GM21528 (cell line): Measurements from ENCODE around the gene CREB3L2.
"Not testable (repeated sequence)": the region's sequence is repeated elsewhere in the genome, so short reads cannot be mapped to it uniquely, and the experiment has no call there.

ENCODE experiments used
- ATAC-seq: cut with Tn5 transposase; IDR thresholded peaks from one replicate; pipeline ENCODE4 v1.9.1; 2021; ENCODE audit warnings: mild to moderate bottlenecking, moderate library complexity; ENCODE audit not compliant: unreplicated experiment, low FRiP score

The CREB3L2 gene

DNA sequence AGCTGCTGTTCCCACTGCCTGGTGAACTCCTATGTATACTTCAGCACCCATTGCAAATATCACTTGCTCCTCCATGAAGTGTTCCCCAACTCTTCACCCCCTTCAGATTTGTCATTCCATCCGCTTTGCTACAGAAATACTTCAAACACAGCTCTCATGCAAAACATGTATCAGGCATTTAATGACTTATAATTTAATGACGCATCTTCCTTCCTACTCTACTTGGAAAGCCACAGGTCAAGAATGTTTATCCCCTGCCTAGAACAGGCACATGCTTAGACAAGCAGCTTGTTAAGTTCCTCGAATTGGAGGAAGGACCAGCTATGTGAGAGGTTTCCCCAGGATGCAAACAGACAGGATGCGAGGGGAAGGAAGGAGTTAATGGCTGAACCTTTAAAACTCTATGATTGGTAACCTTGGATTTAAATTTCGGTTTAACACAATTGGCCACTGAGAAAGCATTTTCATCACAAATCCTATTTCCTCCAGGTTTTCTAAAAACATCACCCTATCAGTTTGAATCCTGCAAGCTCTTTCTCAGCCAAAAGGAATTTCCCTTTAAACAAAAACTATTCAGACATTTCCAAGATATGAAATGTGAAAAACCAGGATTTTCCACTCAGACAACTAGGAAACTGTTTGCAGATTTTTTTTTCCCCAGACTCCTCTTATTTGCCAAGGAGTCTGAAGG lies 11.5 kb downstream of the CREB3L2 start:
- ATAC-seq, result no peak

DNA sequence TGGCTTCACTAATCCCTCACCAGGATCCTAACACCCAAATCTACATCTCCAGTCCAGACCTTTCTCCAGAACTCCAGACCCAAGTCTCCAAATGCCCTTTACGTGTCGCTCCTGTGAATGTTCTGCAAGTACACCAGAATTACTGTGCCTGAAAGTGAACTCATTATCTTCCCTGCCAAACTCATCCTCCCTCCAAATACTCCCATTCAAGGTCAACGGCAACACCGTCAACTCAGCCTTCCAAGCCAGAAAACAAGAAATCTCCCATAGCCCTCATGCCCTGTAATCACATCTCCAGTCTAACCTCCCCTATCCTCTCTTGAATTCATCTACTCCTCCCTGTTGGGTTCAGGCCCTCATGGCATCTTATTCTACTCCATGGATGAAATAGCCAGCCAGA lies 12.3 kb downstream of the CREB3L2 start:
- ATAC-seq, result no peak

DNA sequence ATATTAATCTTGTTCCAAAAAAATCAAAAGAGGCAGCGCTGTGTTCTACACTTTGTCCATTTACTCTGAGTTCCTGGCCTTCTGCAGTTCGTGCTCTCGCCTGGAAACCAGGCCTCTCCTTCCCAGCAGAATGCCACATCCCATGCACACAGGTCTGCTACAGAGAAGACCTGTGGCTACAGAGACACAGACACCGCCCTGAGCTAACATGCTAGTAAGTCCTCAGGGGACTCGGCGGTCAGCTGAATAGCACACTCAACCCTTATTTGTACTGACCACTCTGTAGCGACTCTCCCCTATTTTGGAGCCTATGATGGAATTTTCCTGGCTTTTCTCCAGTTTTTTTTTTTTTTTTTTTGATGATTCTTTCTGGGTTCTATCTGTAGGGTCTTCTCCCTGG lies 12.8 kb downstream of the CREB3L2 start:
- no peak for ATAC-seq

DNA sequence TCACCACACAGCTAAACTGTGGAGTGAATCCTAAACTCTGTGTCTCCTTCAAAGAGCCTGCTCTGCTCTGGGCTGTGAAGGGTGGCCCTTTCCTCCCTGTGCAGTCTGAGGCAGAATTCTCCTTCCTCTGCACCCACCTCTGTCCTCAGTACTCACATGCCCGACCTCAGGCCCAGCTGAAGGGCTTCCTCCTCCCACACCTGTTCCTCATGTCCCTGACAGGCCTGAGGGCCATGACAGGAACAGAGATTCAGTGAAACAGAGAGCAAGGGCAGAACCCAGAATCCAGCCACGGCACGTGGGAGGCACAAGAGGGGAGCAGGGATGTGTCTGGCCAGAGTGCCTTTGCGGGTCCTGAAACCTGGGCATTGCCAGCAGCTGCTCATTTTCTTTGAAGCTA lies 13.9 kb downstream of the CREB3L2 start:
- ATAC-seq, result peak; percentile 56

DNA sequence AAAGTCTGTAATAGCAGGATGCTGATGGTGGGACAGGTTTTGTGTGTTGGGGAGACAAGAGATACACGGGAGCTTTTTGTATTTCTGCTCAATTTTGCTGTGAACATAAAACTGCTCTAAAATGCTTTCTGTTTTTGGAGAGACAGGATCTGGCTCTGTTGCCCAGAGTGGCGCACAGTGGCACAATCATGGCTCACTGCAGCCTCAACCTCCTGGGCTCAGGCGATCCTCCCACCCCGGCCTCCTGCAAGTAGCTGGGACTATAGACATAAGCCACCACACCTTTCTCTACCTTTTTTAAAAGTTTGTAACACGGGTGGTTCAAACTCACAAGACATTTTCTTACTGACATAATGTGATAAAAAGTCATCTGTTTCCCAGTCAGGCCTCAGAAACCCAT lies 14.3 kb downstream of the CREB3L2 start:
- no peak for ATAC-seq

DNA sequence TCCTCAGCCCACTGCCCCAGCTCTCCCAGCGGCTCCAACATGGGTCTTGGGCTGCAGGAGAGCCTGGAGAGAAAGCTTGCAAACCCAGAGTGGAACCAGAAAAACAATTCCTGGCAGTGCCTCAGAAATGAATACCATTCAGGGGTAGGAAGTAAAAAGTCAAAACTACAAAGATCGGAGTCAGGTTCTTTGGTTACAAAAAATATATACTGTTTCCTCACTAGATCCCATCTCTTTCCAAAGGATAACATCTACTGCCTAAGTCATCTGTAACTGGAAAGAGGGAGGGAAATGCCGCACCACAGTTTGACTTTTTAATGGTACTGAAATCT lies 14.9 kb downstream of the CREB3L2 start:
- no peak for ATAC-seq

DNA sequence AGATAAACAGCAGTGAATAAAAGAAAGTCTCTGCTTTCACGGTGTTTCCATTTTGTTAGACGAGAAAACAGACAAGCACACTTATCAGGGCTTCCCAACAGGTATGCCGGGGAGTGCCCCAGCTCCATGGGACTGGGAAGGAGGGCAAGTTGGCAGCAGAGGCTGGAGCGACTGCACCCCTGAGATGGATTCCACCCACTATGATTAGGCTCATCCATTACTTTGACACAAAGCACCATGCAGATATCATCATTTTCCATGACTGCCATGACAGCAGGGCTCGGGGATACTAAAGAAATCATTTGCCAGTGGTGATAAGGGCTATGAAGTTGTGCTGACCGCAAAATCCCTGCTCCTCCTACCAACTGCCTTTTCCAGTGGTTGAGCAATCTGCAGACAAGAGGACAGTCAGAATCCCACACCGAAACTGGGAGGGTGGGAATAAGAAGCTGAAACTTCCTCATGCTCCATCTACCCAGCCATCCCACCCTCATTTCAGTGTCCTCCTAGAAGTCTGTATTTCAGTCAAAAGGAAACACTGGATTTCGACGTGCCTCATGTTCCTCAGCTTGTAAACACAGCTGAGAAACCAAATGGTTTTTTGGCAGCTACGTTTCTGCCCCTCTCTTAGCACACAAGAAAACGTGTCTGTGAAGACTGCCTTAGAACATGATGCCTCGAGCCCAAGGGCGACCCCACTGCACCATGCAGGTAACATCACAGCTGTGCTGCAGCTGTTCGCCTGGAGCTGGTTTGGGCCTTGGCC lies 15.5 kb downstream of the CREB3L2 start:
- ATAC-seq, result no peak

DNA sequence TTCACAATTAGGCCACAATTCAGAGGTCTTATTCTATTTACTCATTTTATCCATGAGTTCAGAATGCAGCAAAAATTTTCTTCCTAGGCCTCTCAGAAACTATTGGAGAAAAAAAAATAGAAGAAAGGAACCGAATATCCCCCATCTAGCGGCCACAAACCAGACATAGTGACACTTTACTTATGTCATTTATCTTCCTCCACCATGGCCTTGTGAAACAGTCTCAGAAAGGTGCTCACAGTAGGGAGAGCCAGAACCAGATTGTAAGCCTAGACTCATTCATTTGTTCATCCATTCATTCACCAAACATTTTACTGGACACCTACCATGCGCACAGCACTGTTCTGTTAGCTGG lies 16.0 kb downstream of the CREB3L2 start:
- ATAC-seq, result peak; percentile 51

DNA sequence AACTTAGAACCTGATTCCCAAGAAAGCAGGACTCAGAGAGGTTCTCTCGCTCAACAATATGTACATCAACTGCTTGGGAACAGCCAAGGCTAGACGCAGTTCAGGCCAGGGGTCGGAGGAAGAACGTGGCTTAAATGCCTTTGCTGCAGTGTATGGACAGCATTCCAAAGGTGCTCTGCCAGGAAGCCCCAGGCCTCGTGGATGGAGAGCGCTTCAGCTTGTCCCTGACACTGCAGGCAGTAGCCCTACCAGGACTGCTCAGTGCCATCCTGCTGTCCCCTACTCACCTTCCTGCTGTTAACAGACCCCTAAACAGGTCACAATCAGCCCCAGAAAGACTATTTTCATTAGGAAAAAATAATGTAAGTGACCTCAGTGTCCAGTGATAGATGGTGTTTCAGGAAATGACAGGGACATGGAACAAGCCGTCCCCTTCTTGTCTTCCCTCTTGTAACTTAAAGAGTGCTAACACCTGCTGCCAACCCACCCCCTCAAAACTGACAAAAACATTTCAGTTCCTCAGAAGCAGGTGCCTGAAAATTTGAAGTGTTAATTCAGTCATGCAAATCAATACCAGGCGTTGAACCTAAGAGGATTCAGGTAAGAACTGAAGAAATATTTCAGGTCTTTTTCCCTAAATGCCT lies 16.5 kb downstream of the CREB3L2 start:
- peak; percentile 53 for ATAC-seq

DNA sequence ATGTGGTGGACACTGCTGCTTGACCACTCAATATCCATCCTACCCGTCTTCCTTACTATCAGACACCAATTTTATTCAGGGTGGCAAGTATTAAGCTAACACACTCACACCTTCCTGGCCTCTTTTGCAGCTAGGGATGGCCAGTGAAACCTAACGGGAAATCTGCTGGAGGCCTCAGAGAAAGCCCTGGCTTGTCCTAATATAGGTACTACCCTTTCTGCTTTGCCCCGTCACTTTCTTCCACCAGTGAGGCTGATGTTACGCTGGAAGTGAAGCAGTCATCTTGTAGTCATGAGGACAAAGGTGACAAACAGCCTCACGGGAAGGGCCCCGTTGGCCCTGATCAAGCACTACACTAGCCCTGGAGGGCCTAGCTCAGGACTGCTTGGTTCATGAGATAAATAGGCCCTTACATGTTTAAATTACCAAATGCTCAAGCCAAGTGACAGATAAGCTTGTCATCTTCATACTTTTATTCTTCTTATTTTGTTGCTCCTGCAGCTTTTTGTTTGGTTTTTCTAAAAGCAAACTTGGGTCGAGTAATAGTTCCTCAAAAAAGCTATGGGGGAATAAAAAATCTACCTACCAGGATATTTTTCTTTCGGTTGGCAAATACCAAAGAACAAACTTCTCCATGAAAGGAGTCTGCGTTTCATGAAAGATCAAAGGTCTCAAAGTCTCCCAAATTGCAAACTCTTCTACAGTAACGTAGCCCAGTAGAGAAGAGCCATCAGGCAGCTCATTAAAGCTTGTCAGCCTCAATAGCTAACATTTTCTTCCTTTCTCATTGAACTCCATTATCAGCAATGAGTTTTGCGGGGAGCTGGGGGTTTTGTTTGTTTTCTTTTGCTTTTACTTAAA lies 17.5 kb downstream of the CREB3L2 start:
- ATAC-seq, result no peak

DNA sequence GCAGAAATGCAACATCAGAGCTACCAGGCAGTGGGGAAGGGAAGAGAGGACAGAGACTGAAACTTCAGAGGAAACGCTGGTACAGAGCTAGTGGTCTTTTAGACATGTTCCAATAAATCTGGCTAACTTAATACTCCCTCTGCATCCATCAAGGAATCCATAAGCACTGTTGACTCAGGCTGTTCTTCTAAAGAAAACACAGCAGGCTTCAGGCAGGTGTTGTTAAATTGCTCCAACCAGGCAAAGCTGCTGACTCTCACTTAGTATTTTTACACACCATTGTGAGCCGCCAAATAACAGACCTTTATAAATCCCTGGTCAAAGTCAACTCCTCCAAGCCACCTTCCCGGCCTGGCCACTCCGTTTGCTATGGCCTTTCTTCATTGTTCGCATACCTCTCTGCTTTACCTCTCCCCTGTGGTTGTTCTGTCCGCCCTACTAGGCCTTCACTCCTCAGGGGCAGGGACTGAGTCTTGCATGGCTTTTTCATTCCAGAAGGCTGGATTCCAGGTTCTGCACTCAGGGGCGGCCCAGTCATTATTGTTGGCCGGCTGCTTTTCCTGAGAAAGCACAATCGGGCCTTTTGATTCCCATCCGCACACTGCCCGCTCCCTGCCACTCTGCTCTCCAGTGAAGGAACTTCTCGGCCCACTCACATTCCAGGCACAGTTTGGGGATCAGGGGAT lies 18.4 kb downstream of the CREB3L2 start:
- no peak for ATAC-seq

DNA sequence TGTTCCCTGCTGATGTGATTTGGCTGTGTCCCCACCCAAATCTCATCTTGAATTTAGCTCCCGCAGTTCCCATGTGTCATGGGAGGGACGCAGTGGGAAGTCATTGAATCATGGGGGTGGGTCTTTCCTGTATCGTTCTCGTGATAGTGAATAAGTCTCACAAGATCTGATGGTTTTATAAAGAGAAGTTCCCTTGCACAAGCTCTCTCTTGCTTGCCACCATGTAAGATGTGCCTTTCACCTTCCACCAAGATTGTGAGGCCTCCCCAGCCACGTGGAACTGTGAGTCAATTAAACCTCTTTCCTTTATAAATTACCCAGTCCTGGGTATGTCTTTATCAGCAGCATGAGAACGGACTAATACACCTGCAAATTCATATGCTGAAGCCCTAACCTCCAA lies 19.5 kb downstream of the CREB3L2 start:
- not testable (repeated sequence) for ATAC-seq

DNA sequence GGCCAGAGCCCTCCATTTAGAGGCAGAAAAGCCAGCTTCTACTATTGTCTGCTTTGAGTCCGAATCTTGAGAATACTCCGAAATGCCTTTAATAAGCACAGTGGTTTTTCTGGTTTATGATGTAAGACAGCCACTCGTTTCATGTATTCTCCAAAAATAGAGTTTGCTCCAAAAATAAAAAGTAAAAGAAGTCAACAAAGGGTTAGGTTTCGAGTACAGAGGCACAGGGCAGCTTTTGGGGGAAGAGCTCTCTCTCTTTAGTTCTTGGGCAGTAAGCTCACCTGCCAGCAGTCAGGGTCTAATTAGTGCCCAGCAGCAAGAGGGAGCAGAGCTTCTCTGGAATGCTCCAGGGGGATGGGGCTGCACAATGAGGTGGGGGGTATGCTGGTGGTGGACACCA lies 20.2 kb downstream of the CREB3L2 start:
- ATAC-seq, result peak; percentile 69

DNA sequence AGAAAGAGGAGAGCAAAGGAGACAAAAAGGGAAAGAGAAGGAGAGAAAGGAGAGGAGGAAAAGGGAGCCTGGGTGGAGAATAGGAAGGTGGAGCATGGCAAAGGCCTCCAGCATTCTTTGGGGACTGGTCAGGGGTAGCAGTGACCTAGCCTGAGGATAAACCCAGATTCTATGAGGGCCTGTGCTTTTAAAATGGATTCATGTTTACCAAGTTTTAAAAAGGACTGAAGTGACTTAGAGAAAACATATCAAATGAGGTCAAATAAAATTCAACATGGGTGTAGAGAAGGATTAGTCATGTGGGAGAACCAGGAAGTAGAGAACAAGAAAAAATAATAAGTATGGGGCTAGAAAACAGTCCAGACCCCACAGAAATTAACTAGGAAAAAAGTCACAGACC lies 20.7 kb downstream of the CREB3L2 start:
- ATAC-seq, result peak; percentile 7

DNA sequence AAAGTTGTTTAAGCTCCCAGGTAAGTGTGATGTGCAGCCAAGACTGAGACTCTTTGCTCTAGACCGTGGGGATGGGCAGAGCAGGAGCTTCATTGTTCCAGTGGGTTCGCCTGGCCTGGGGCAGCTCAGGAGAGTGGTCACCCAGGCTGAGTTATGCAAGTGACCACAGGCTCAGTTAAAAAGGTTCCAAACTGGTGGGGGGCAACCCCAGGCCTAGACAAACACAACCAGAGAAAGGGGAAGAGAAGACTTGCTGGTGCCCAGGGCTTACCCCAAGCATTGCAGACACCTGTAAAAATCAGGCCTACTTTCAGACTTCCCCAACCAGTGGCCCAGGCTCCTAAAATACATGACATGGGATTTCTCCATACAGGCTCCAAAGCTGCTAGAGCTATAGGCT lies 21.6 kb downstream of the CREB3L2 start:
- no peak for ATAC-seq

DNA sequence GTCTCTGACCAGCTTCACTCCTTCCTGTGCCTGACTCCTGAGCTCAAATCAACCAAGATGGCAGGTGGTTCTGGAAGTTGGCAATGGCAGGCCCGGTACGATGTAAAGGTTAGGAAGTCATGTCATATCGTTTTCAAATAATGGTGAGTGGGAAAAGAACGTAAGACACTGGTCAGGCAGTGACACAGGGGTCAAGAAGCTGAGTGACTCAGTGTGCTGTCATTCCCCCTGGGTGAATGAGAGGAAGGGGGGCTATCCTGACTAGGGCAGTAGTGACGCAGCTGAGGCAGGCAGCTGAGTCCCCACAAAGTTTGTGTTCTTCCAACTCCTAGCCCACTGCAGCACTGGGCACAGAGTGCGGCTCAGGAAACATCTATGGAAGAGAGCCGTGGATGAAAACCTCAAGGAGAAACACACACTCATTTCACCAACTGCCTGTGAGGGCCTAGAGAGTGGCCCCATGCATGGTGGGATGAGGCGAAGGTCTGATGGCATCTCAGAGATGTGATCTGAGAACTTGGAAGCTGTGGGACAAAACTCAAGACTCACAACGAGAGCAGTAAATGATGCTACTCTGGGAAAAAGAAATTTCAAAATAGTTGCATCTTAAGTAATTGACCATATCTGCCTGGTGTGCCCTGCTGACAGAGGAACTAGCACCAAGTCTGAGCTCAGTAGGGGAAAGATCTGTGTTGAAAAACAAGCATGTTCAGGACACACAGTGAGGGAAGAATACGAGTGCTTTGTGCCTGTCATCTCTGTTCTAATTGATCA lies 23.2 kb downstream of the CREB3L2 start:
- no peak for ATAC-seq

DNA sequence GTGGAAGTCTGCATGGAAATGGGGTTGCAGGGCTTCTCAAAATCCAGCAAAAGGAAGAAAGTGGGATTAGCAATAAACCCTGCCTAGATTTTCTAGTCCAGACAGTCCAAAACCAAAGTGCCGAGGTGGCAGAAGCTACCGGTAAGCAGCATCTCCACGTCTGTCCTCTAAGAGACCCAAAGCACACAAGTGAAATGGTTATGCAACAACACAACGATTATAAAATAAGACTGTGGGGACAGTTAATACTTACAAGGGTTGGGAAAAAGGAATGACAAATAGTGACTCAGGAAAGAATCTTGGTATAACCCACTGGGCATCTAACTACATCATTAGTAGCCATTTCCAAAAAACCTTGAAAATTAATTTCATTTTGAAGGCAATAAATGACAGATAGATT lies 24.7 kb downstream of the CREB3L2 start:
- ATAC-seq, result no peak

DNA sequence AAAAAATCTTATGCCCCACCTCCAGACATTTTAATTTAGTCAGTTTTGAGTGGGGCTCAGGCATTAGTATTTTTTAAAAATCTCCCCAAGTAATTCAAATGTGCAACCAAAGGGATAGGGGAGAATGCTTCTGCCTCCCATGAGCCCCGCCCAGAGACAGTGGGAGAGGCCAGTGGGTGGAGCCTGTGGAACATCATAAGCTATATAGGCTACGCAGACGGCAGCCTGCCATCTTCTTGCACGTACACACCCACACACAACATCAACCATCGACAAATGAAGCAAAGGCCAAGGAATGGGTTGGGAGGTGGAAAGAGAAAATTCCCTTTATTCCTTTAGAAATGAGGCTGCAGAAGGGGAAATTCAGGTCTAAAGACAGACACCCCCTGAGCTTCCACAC lies 25.2 kb downstream of the CREB3L2 start:
- no peak for ATAC-seq

DNA sequence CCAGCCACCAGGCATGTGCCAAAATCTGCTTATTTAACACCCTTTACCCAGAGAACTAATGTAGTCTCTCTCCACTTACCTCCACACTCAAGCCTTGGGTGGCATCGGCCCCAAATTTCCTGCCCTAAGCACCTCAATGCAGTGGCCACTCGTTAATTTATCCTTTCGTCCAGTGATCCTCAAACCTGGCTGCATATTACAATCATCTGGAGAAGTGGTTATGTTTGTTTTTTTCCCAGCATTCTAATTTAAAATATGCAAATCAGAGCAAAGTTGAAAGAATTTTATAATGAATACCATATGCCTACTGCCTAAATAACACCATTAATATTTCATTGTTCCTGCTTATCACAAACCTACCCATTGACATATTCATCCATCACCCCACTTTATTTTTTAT lies 25.7 kb downstream of the CREB3L2 start:
- ATAC-seq, result no peak

DNA sequence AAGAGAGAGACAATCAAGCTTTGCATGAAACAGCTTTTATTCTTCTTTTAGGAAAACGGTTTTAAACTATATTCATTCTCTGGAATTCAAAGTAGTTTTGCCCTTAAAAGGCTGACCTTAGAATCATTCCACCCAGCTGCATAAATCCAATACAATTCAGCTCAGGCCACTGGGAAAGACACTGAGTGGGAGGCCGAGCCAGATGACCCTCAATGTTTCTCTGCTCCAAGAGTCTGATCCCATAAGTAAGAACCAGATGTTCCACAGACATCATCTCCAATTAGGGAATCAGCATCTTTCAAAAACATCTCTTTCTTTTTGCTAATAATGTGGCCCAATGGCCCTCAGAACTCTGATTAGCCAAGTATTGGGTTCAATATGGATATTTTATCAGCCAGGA lies 26.1 kb downstream of the CREB3L2 start:
- no peak for ATAC-seq
